Activated T-helper 17 cell treated with anti-CD3 and anti-CD28 coated beads, Interleukin-2, amount 50 U/mL, for 72 hours (primary cell): ENCODE results near the gene C1orf146. TPM values are rescaled to one million over a fixed set of nuclear protein-coding genes. Genes with fewer than 3 reads are reported as not detected.

Experiments used
- total RNA-seq, 2 donors: library from RNA; stranded (reverse); gene quantifications; one replicate each; pipeline ENCODE4 v1.2.3, GENCODE V29; 2022

The C1orf146 gene
- total RNA-seq, 2 donors from 2014 or later = not detected

Other genes with a start within 250 kb of the C1orf146 start
- not detected for gene EPHX4, start 187.9 kb upstream of the C1orf146 start, total RNA-seq
- gene SETSIP, start 142.5 kb upstream of the C1orf146 start, total RNA-seq = not detected
- 1 to 10 TPM; 1.4 to 2.6 TPM for gene BTBD8, start 137.6 kb upstream of the C1orf146 start, total RNA-seq
- 10 to 100 TPM; 19.7 to 25.8 TPM for gene GLMN, start 81.1 kb downstream of the C1orf146 start, total RNA-seq
- 10 to 100 TPM; 25.6 to 29.0 TPM for gene RPAP2, start 81.1 kb downstream of the C1orf146 start, total RNA-seq